Measurements from ENCODE around the gene FMO3.

FMO3 gene

DNA sequence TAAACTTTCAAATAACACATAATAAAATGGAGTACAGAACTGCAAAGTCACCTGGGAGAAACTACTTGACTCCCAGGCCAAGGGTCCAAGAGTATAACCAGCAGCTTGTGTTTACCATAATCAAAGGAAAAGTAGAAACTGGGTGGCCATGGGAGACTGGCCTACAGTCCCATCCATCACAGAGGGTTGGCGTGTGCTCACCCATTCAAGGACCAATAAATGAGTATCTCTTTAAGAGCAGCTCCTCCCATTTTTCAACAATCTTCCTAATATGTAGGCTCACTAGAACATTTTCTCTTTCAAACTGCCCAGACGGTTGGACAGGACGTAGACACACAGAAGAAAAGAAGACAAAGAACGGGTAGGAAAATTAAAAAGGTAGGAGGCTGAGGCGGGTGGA lies at the start of gene FMO3:
Gene FMO3, plus strand, starts transcription at position 302 of the 400 bp plus-strand sequence. CDS start 1,754 bp downstream, outside the sequence.
- in situ Hi-C loops (cut with MboI; ENCODE audit: low sequenced_read_pairs) = no loop called here

DNA sequence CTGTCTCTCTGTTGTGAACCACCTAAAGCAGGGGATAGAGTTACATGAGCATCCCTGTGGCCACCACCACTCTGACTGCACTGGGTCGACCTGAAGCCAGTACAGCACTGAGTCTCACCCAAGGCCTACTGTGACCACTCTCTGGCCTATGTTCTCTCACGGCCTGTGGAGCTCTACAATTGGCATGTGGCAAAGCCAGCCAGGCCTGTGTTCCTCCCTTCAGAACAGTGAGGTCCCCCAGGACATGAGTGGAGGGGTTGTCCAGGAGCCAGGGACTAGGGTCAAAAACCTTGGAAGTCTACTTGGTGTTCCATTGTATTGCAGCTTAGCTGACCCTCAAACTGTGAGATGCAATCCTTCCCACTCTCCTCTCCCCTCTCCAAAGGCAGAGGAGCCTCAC lies 42.7 kb upstream of the FMO3 start:
- in situ Hi-C loops (cut with MboI; ENCODE audit: low sequenced_read_pairs) = no loop called here

DNA sequence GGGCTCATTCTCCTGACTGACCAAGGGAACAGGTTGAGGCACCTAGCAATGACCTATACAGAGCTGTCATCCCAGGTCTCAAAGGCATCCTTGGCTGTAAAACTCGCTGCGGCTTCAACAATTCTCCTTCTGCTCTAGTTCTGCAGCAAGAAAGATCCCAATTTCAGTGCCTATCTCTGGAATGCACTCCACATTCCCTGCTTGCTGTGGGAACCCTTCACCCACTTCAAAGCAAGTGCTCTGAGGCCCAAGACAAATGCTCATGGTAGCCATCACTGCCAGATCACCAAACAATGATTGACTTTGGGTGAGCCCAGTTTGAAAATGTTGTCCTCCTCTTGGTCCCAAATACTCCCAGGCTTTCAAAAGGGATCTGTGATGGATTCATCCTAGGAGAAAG lies 37.7 kb upstream of the FMO3 start:
- in situ Hi-C loops (cut with MboI; ENCODE audit: low sequenced_read_pairs) = no loop called here

DNA sequence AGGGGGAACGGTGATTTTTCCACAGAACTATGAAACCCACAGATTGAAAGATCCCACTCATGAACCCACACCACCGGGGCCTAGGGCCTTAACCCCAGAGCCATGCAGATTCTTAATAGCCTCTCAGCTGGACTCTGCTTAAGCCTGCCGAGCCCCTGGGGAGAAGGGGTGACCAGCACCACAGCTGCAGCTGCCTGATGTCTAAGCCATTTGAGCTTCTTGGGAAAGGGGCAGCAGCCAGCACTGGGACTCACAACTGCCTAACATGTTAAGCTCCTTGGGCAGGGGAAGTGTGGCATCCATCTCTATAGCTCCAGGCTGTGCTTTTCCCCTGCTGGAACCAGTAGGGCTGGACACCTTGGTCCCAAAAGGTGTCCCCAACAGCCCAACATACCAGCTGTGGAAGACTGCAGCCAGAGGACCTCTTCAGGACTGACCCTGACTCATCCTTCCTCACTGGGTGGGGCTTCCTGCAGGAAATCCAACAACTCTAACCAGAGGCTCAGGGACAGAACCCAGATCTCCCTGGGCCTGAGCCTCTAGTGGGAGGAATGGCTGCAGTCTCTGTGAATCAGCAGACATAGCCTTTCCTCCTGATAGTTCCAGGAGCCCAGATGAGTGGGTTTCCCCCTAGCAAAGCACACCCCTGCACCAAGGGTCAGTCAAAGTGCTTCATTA lies 34.6 kb upstream of the FMO3 start:
- in situ Hi-C loops (cut with MboI; ENCODE audit: low sequenced_read_pairs) = no loop called here

DNA sequence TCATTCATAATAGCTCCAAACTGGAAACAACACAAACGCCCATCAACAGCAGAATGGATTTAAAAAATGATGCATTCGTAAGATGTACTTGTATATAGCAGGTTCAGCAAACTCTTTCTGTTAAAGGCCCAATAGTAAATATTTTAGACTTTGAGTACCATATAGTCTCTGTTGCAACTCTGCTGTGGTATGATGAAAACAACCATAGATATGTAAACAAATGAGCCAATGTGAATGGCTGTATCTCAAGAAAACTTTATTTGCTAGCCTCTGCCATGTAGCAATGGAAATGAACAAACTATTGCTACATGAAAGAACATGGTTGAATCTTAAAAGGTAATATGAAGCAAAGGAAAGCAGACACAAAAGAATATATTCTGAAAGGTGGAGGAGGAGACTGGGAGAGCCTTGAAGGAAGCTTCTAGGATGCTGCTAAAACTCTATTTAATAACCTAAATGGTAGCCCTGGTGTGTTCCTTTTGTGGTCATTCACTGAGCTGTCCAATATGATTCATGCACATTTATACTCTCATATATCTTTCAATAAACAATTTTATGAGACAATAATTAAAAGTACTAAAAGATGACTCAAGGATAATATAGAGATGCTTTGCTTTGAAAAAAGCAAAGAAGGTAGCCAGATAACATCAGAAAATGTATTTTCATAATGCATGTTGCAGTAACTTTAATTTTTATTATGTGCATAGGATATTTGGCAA lies 29.1 kb upstream of the FMO3 start:
- in situ Hi-C loops (cut with MboI; ENCODE audit: low sequenced_read_pairs) = no loop called here

DNA sequence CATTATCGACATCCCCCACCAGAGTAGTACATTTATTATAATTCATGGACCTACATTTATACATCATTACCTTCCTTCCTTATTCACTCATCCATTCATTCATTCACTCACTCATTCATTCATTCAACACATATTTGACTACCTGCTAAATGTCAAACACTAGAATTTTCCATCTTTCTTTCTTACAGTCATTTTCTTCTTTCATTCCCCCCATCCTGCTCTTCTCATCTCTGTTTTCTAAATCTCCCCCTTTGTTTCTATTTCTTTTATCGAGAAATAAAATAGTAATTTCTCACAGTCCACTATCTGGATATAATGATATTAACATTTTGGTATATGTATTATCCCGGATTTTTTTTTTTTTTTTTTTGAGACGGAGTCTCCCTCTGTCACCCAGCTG lies 27.8 kb upstream of the FMO3 start:
- in situ Hi-C loops (cut with MboI; ENCODE audit: low sequenced_read_pairs) = no loop called here

DNA sequence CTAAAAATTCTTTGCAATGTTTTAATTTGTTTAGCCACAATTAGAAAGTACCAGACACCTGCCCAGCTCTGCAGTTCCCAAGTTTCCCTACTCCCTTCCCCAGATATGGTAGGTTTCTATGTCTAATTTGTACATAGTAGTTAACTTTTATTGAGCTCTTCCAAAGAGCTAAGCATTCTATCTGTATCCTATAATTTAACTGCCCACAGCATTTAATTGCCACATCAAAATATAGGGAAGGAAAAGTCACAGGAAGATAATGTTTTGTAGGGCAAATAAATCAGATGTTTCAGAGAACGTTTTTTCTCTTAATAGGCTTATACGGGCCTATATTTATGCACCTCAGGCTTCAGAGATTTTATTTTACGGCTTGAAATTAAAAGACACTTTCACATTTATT lies 15.7 kb upstream of the FMO3 start:
- in situ Hi-C loops (cut with MboI; ENCODE audit: low sequenced_read_pairs) = no loop called here

DNA sequence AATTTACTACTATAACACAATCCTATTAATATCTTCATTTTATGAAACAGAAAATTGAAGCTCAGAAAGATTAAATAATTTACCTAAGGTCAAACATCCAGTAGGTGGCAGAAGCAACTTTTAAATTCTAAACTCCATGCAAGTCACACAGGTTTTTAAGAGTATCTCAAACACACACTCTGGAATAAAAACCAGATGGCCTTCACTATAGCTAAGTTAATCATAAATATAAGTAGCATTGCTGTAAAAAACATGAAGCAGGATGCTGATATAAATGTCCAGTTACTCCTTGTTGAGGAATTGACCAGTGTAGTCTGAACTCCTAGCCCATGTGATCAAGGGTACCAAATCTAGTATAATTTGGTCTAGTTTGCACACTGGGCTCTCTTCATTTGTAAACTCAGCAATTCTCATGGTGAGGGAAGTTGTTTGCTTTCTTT lies 9.4 kb upstream of the FMO3 start:
- in situ Hi-C loops (cut with MboI; ENCODE audit: low sequenced_read_pairs) = no loop called here

DNA sequence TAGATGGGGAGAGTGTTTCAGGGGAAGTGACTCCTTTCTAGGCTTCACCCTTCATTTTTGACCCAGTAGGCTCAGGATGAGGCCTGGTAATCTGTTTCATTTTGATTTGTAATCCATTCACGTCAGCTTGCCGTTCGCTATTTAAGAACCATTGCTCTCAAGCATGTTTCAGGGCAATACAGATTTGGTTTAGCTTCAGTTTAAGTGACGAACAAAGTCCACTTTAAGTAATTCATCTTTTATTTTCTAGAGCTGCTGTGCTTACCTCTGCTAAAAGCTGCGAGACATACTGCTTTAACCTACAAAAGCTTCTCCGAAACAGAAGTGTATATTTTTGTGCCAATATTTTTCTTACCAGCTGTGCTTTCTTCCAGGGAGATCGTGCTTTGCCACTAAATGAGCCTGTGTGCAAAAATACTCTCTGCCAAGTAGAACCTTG lies 8.9 kb upstream of the FMO3 start:
- in situ Hi-C loops (cut with MboI; ENCODE audit: low sequenced_read_pairs) = no loop called here

DNA sequence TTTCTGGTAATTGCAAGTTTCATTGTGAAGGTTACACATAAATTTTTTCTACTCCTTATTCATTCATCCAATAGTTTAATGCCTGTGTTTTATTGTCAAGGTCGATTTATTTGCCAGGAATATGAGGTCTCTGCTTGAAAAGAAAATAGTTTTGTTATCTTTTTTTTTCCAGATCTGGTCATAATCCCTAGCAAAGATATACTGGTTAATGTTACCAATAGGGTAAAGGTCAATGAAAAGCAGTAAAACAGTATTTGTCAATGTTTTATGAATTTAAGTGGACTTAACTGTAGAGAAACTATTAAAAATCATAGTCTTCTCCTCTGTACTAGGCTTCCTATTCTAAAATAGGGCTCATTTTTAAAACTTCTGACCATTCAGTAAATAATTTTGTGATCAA lies 8.1 kb upstream of the FMO3 start:
- in situ Hi-C loops (cut with MboI; ENCODE audit: low sequenced_read_pairs) = no loop called here

DNA sequence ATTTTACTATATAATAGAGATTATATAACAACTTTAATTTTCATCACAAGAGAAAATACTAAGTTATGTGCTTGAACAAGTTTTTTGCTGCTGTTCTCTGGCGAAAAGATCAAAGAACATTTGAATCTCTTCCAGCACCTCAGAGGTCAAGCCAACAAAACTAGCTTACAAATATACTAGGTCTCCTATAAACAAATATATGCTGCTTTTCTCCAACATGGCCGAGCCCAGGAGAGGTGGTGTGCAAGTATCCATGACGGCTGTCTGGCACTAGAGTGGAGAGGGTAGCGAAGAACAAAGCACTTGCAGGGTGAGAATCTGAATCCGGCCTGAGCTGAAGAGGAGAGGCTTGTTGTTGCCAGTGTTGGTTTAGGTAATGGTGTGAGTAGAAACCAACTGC lies 7.5 kb upstream of the FMO3 start:
- in situ Hi-C loops (cut with MboI; ENCODE audit: low sequenced_read_pairs) = no loop called here

DNA sequence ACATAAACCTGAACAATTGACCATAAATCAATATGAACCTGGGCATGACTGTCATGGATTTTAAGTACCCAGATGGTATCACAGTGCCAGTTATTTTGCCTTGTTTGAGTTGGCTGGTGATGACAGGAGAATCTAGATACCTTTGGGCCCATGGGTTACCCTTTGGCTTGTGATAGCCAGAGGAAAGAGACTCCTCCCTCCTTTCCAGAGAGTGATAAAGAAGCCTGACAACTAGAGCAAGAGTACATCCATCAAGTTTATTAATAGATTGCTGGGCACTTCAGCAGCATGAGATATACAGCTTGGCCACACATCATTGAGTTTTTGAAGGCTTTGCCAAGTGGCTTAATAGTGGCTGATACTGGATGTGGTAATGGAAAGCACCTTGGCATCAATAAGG lies 6.6 kb upstream of the FMO3 start:
- in situ Hi-C loops (cut with MboI; ENCODE audit: low sequenced_read_pairs) = no loop called here

DNA sequence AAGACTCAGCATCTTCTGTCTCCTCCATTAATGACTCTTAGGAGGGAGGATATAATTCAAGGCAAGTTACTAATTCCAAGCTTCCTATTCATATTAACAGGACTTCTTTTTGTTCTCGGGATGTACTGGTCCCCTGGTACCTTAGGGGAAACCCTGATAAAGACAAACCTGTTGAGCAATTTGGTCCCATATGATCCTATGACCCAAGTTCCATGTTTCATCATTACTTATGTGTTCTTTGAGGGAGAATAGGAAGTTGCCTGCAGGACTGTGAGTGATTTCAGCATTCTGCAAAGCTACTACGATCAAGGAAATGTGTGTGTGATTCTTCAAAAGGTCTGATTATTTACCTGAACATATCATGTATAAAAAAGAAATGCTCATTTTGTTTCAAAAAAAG lies 5.8 kb upstream of the FMO3 start:
- in situ Hi-C loops (cut with MboI; ENCODE audit: low sequenced_read_pairs) = no loop called here

DNA sequence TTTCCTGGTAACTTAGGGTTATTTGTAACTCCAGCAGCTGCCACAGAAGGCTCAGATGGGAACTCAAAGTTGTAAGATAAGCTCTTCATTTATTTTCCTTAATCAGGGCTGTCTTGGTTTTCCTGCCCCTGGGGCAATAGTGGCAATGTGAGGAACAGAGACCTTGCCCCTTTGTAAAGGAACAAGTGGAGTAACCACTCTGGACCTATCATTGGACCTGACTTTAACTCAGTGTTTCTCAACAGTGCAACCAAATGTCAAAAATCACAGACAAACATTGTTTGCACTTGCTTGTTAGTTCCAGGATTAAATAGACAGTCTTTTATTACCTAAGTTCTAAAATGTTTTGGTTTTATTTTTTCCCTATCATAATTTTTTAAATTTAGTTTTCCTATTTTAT lies 2.8 kb upstream of the FMO3 start:
- in situ Hi-C loops (cut with MboI; ENCODE audit: low sequenced_read_pairs) = no loop called here

DNA sequence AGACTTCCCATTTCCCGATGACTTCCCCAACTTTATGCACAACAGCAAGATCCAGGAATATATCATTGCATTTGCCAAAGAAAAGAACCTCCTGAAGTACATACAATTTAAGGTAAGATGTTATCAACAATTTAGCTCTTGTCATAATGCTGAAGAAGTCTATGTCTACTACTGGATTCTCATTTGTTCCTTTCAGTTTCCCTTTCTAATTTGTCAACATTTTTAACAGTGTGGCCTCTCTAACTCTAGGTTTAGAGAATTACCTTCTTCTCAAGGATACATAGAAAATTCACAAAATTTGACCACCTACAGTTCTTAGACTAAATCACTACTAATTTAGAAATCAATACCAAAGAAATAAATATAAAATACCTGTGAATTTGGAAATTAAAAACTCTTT lies 13.2 kb downstream of the FMO3 start:
- in situ Hi-C loops (cut with MboI; ENCODE audit: low sequenced_read_pairs) = no loop called here

DNA sequence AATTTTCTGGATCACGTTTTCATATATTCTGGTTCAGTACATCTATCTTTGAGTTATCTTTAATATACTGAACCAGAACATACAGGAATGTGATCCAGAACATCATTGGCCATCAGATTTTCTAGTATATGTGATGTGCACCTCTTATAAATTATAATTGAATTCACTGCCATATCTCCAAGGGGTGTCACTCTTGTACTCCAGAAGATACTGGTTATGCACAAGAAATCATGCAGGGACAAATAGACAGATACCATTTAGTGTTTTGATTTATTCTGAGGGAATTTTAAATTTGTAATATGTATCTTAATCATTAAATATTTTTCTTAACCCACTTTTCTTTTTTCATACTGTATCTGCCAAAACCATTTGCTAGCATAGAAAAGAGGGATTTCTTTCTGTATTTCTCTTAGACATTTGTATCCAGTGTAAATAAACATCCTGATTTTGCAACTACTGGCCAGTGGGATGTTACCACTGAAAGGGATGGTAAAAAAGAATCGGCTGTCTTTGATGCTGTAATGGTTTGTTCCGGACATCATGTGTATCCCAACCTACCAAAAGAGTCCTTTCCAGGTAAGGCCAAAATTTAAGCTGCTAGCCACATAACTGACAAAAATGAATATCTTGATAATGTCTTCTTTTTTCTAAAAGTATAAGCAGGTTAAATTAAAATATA lies 16.7 kb downstream of the FMO3 start:
- in situ Hi-C loops (cut with MboI; ENCODE audit: low sequenced_read_pairs) = no loop called here

DNA sequence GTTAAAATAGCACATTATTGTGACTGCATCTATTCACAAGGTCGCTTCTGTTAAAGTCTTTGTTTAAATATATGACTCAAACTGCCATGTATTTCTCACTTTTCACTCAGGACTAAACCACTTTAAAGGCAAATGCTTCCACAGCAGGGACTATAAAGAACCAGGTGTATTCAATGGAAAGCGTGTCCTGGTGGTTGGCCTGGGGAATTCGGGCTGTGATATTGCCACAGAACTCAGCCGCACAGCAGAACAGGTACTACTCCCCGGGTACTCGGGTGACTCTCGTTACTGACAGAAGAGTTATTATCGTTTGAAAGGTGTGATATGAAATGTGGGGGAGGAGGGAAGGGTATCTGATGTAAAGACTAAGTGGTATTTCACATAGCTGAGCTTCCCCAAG lies 17.3 kb downstream of the FMO3 start:
- in situ Hi-C loops (cut with MboI; ENCODE audit: low sequenced_read_pairs) = no loop called here

DNA sequence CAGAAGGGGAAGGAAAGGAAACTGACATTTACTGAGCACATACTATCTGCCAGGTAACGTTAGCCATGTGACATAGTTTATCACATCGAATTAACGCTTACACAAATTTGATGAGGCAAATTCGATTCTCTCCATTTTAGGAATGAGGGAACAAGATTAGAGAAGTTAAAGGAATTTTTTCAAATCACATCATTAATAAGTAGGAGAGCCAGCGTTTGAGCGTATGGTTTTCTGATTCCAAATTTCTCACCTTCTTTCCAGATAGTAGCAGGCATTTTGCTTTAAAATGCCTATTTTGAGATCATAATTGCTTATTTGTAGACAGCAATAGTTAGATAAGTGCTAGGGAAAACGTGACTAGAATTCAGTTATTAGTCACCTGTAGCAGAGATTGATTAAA lies 19.3 kb downstream of the FMO3 start:
- in situ Hi-C loops (cut with MboI; ENCODE audit: low sequenced_read_pairs) = no loop called here

DNA sequence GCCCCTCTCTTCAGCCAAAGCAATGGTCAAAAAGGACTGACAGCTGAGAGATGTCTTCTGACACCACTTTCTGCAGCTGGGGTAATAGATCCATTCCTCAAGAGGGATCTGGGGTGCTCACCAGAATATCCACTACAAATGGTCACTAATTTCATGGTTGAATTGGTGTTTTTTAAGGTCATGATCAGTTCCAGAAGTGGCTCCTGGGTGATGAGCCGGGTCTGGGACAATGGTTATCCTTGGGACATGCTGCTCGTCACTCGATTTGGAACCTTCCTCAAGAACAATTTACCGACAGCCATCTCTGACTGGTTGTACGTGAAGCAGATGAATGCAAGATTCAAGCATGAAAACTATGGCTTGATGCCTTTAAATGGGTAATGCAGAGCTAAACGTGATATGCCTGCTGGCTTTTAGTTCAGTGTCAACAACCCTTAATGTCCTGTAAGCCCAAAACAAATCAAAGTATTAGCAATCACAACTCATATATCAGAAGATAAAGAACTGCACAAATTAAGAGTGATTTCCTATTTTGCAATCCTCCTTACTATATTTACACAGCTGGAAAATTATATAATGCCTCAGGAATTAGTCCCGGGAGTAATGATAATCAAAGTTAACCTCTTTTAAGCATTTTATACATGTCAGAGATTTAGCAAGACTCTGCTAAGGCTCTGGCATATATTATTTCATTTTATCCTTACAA lies 20.1 kb downstream of the FMO3 start:
- in situ Hi-C loops (cut with MboI; ENCODE audit: low sequenced_read_pairs) = no loop called here

DNA sequence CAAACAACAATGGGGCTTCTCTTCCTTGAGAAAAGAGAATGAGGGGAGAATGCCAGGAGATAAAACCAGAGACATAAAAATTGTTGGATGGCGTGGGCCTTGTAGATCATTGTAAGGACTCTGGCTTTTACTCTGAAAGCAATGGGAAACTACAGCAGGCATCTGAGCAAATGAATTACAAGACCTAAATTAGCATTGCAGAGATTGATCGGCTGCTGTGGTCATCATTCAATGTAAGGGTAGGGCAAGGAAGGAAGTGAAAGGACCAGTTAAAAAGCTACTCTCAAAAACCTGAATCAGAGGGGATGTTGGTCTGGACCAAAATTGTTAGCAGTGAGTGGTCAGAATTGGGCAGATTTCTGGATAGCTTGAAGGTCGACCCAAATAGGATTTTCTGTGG lies 21.4 kb downstream of the FMO3 start:
- in situ Hi-C loops (cut with MboI; ENCODE audit: low sequenced_read_pairs) = no loop called here

DNA sequence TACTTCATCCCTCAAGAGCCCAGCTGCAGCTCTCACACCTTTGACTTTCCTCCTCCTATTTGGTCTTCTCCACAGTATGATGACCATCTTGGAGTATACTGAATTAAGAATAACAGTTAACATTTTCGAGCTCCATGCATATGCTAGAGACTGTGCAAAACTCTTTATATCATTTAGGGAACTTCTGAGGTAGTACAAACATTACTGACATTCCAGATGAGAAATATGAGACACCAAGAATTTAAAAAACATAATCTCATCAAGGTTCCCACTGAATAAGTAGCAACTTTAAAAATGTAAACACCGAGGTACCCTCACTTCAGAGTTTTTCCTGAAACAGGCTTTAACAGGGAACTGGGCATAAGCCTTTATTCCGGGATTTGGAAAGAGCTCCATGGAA lies 22.7 kb downstream of the FMO3 start:
- in situ Hi-C loops (cut with MboI; ENCODE audit: low sequenced_read_pairs) = no loop called here
